SKM-1 (cell line): ENCODE measurements around the gene PPP2CA.
"Not testable (repeated sequence)": the region's sequence is repeated elsewhere in the genome, so short reads cannot be mapped to it uniquely, and the experiment has no call there.

Experiments
- DNase-seq: peaks from one replicate; lab custom pipeline; 2025; ENCODE audit not compliant: unreplicated experiment; lab: John Stamatoyannopoulos, UW

PPP2CA gene

GRCh38 chr5:134225780-134226440 is at the start of gene PPP2CA:
PPP2CA (minus strand) TSS chr5:134226073; CDS start chr5:134225861, 212 bp downstream.
- peak; percentile 82 for DNase-seq

- DNase-seq: no peak
Observed at GRCh38 chr5:134273642-134274395, 47.9 kb upstream of the PPP2CA start.

DNA sequence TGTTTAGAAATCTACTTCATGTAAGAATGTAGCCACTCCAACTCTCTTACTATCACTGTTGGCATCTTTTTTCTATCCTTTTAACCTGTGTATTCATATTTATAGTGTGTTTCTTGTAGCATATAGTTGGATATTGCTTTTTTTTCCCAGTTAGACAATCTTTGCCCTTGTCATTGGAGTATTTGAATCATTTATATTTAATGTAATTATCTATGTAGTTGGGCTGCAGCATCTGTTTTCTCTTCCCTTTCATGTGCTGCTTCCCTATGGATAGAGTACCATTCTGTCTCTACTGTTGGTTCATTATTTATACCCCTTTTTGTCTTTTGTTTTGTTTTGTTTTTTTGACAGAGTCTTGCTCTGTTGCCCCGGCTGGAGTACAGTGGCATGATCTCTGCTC is 45.2 kb upstream of the PPP2CA start:
- no peak for DNase-seq

DNA sequence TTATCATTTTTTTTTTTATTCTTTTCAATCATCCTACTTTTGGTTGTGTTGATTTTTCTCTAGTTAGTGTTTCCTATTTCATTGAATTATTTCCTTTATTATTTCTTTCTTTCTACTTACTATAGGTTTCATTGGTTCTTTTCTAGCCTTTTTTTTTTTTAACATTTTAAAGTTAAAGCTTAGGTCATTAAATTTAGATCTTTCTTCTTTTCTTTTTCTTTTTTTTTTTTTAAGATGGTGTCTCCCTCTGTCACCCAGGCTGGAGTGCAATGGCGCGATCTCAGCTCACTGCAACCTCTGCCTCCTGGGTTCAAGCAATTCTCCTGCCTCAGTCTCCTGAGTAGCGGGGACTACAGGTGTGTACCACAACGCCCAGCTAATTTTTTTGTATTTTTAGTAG is 43.0 kb upstream of the PPP2CA start:
- no peak for DNase-seq

GRCh38 chr5:134268019-134268601 is 42.2 kb upstream of the PPP2CA start:
- DNase-seq: no peak

DNA sequence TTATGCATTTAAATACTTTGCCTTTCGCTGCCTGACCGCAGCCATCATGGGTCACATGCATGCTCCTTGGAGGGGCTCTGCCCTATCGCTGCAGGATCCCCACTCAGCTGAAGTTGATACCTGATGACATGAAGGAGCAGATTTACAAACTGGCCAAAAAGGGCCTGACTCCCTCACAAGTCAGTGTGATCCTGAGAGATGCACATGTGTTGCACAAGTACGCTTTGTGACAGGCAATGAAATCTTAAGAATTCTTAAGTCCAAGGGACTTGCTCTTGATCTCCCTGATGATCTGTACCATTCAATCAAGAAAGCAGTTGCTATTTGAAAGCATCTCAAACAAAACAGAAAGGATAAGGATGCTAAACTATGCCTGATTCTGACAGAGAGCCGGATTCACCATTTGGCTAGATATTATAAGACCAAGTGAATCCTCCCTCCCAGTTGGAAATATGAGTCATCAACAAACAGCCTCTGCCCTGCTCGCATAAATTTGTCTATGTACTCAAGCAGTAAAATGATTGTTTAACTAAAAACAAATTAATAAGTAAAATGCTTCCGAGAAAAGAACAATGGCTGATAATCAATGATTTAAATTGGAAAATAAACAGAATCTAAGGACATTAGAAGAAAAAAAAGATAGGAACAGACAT is 41.6 kb upstream of the PPP2CA start:
- DNase-seq: no peak

GRCh38 chr5:134263801-134264200 is 37.9 kb upstream of the PPP2CA start:
- no peak for DNase-seq

DNA sequence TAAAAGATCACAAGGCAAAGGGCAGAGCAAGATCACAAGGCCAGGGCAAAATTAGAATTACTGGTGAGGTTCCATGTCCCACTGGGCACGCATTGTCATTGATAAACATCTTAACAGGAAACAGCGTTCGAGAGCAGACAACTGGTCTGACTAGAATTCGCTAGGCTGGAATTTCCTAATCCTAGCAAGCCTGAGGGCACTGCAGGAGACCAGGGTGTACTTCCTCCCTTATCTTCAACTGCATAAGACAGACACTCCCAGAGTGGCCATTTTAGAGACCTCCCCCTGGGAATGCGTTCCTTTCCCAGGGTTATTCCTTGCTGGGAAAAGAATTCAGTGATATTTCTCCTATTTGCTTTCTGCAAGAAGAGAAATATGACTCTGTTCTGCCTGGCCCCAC is 36.8 kb upstream of the PPP2CA start:
- not testable (repeated sequence) for DNase-seq

GRCh38 chr5:134258896-134259295 is 33.0 kb upstream of the PPP2CA start:
- no peak for DNase-seq

DNA sequence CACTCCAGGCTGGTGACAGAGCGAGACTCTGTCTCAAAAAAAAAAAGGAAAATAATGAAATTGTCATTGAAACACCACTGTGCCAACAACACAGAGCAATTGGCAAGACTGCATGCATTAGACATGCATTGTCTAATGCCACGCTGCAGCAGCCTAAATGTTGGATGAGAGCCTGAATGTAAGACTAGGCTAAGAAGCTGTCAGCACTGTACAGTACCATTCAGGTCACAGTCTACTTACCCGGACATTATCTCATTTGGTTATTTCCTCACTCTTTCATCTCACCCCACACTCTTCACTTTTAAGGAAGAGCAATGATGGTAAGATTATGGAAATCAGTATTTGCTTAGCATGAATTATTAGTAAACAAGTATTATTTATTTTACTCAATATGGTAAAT is 31.3 kb upstream of the PPP2CA start:
- no peak for DNase-seq

DNA sequence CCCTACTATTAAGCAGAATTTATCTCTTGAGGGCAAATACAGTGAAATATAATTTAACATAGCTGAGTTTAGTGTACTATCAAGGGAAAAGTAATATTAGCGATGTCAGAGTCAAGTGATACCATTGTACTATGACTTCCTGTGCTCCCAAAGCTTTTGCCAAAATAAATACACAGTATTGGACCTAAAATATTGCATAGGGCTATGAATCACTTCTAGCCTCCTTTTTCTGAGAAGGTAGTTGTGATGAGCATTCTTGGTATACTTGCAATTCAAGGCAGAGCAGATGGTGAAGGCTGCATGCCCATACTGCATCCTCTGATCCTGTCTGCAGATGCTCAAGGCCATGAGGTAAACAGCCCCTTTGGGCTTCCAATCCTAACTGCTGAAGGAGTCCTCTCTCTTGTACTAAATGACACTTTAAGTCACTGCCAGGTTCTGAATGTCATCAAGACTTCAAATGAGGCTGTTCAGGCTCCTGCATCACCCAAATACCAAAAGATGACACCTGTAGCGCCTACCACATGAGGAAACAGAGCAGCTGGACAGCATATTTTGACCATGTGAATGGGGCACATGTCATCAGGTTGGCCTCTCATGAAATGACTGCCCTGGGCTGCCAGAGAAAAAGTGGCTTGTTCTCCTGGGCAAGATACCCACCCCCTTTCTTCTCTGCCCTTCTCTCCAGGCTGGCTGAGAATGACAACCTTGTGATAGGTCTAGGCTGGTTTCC is 29.7 kb upstream of the PPP2CA start:
- DNase-seq: no peak

GRCh38 chr5:134253368-134254153 is 27.7 kb upstream of the PPP2CA start:
- not testable (repeated sequence) for DNase-seq

GRCh38 chr5:134252671-134253070 is 26.8 kb upstream of the PPP2CA start:
- DNase-seq: no peak

GRCh38 chr5:134250949-134251348 is 25.1 kb upstream of the PPP2CA start:
- DNase-seq: no peak

DNA sequence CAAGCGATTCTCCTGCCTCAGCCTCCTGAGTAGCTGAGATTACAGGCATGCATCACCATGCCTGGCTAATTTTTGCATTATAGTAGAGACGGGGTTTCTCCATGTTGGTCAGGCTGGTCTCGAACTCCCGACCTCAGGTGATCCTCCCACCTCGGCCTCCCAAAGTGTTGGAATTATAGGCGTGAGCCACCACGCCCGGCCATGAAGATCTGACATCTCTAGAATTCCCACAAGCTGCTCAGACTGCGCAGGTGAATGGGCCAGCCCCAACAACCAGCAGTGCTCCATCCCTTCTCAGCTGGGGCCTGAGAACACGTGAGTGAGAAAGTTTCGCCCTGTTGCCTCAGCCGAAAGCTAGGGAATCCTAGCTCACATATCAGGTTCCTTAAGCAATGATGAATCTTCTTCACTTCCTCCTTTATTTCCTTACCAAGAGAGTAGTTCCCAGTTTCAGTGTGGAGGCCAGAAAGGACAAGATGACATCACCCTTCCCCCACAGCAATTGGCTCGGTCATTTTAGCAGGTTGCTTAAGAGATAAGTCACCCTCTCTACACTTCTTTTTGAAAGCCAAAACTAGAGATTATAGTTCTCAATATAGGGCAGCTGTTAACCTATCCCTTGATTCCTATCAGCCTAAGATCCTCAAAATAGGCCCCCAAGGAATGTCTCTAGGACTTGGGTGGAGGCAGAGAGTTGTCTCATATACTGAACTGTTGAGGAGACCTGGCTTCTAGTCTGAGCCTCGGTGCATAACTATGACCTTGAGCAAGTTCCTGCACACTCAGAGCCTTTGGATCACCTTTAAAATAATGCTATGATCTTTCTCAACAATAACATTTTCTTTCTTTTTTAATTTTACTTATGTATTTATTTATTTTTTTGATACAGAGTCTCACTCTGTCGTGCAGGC is 23.9 kb upstream of the PPP2CA start:
- DNase-seq: peak; percentile 99

DNA sequence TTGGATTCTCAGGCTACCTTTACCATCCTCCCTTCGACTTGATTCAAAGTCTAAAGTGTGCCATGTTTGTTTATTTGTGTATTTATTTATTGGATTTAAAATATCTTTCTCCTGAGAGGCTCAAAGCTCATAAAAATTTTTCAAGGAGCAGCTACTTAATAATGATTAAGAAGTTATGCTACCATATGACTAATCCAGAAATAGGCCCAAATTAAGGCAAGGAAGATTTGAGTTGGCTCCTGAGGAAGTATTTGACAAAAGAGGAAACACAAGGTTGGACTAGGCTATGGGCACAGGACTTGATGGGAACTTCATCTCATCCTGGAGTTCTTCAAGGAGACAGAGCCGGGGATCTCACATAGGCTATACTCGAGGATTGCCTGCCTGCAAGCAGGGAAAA is 22.4 kb upstream of the PPP2CA start:
- no peak for DNase-seq

- no peak for DNase-seq
Observed at GRCh38 chr5:134247428-134248224, 21.8 kb upstream of the PPP2CA start.

DNA sequence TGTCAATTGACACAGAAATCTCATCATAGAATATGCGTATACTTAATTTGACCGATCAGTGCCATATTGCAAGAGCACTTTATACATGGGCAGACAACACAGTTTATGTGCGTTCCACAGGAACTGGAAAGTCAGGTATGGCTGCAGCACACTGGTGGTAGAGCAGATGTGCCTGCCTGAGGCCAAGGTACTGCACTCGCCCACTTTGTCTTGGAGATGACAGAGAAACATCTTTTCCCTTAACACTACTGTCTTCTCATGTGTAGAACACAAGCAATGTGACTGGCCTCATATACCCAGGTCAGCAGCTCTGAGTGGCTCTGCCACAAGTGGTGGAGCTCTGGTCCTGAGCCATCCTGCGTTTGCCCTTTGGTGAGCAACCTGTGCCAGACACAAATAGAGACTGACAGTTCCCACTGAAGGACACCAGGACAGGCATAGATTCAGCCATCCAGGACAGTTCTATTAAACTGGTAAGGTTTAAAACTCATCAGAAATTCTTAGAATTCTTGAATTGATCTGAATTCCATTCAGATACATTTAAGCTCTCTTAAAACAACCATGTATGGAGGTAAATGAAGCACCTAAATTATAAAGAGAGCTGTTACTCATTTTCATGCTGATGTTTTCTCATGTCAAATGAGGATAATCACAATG is 21.0 kb upstream of the PPP2CA start:
- no peak for DNase-seq
